ENCODE results near the gene COLGALT1.
"Not testable (repeated sequence)": the region's sequence is repeated elsewhere in the genome, so short reads cannot be mapped to it uniquely, and the experiment has no call there.

COLGALT1 gene

GRCh38 chr19:17532557-17532956, 22.9 kb upstream of the COLGALT1 start:
- no peak for DNase-seq (ENCODE audit: low spot score)

GRCh38 chr19:17534767-17535166, 20.7 kb upstream of the COLGALT1 start:
- no peak for DNase-seq (ENCODE audit: low spot score)

GRCh38 chr19:17536955-17537354, 18.5 kb upstream of the COLGALT1 start:
- DNase-seq (ENCODE audit: low spot score) = no peak

- DNase-seq (ENCODE audit: low spot score) = no peak
Measured at GRCh38 chr19:17538684-17539237, 16.7 kb upstream of the COLGALT1 start.

- DNase-seq (ENCODE audit: low spot score) = peak; percentile 84
Measured at GRCh38 chr19:17539238-17540117, 16.0 kb upstream of the COLGALT1 start.

GRCh38 chr19:17540174-17540573, 15.3 kb upstream of the COLGALT1 start:
- DNase-seq (ENCODE audit: low spot score) = no peak

- no peak for DNase-seq (ENCODE audit: low spot score)
Measured at GRCh38 chr19:17541184-17541759, 14.2 kb upstream of the COLGALT1 start.

- no peak for DNase-seq (ENCODE audit: low spot score)
Measured at GRCh38 chr19:17542042-17542441, 13.4 kb upstream of the COLGALT1 start.

- no peak for DNase-seq (ENCODE audit: low spot score)
Measured at GRCh38 chr19:17542793-17543582, 12.5 kb upstream of the COLGALT1 start.

GRCh38 chr19:17543986-17544385, 11.5 kb upstream of the COLGALT1 start:
- no peak for DNase-seq (ENCODE audit: low spot score)

- DNase-seq (ENCODE audit: low spot score) = no peak
Measured at GRCh38 chr19:17544418-17544817, 11.0 kb upstream of the COLGALT1 start.

- DNase-seq (ENCODE audit: low spot score) = no peak
Measured at GRCh38 chr19:17548145-17548544, 7.3 kb upstream of the COLGALT1 start.

GRCh38 chr19:17549085-17549740, 6.2 kb upstream of the COLGALT1 start:
- DNase-seq (ENCODE audit: low spot score) = no peak

GRCh38 chr19:17550076-17550667, 5.3 kb upstream of the COLGALT1 start:
- no peak for DNase-seq (ENCODE audit: low spot score)

GRCh38 chr19:17552735-17553134, 2.7 kb upstream of the COLGALT1 start:
- DNase-seq (ENCODE audit: low spot score) = not testable (repeated sequence)

- peak; percentile 7 for DNase-seq (ENCODE audit: low spot score)
Measured at GRCh38 chr19:17553256-17553655, 2.2 kb upstream of the COLGALT1 start.

- no peak for DNase-seq (ENCODE audit: low spot score)
Measured at GRCh38 chr19:17554968-17555479, 425 bp upstream of the COLGALT1 start.

- DNase-seq (ENCODE audit: low spot score) = peak; percentile 72
Measured at GRCh38 chr19:17555929-17556813, 722 bp downstream of the COLGALT1 start.

- no peak for DNase-seq (ENCODE audit: low spot score)
Measured at GRCh38 chr19:17556995-17557394, 1.5 kb downstream of the COLGALT1 start.

- no peak for DNase-seq (ENCODE audit: low spot score)
Measured at GRCh38 chr19:17557466-17557865, 2.0 kb downstream of the COLGALT1 start.

All from kidney tubule cell (primary cell).